WERI-Rb-1 (cell line): ENCODE measurements around the gene NLRC3.
"Not testable (repeated sequence)": the region's sequence is repeated elsewhere in the genome, so short reads cannot be mapped to it uniquely, and the experiment has no call there.

Experiments used
- DNase-seq: peaks from one replicate; pipeline ENCODE4 v3.0.0-alpha.2; 2020
- H3K27ac ChIP-seq: fragments of 250-450 bp; sonication (Bioruptor Pico); 2 replicates; pipeline ENCODE4 v1.5.1; 2020; ENCODE audit warnings: mild to moderate bottlenecking, moderate library complexity
- H3K27me3 ChIP-seq: fragments of 250-450 bp; sonication (Bioruptor Pico); 2 replicates; pipeline ENCODE4 v1.5.1; 2021; ENCODE audit warnings: mild to moderate bottlenecking, low read depth, moderate library complexity; ENCODE audit not compliant: insufficient read depth, severe bottlenecking
- H3K36me3 ChIP-seq: fragments of 250-450 bp; sonication (Bioruptor Pico); 2 replicates; pipeline ENCODE4 v1.5.1; 2020; ENCODE audit warnings: mild to moderate bottlenecking, moderate library complexity
- H3K4me3 ChIP-seq: 2 replicates; pipeline ENCODE4 v1.5.1; 2011; ENCODE audit warnings: low read depth, mild to moderate bottlenecking, control low read depth, low read length
- H3K9me3 ChIP-seq: fragments of 250-450 bp; sonication (Bioruptor Pico); 2 replicates; pipeline ENCODE4 v1.5.1; 2021; ENCODE audit warnings: mild to moderate bottlenecking, moderate library complexity; ENCODE audit not compliant: severe bottlenecking
- CTCF ChIP-seq: IDR thresholded peaks from 2 replicates; pipeline ENCODE4 v1.5.1; 2011; ENCODE audit warnings: low read depth, mild to moderate bottlenecking, control low read depth, inconsistent platforms, low read length

The NLRC3 gene

GRCh38 chr16:3529175-3529574 is 48.0 kb downstream of the NLRC3 start:
- no peak overlapping the region for H3K27ac ChIP-seq
- no peak for TF ChIP-seq CTCF
- H3K9me3 ChIP-seq: no peaks in the 10 kb centered on the region
- no peak overlapping the region for H3K4me3 ChIP-seq
- H3K27me3 ChIP-seq: no peaks in the 10 kb centered on the region
- peaks cover 42% of the 10 kb centered on the region for H3K36me3 ChIP-seq
- DNase-seq: no peak

GRCh38 chr16:3528406-3528805 is 48.8 kb downstream of the NLRC3 start:
- Histone ChIP-seq H3K9me3 (no peaks in the 10 kb centered on the region), H3K27ac (no peak overlapping the region), H3K27me3 (no peaks in the 10 kb centered on the region), H3K36me3 (peaks cover 46% of the 10 kb centered on the region), H3K4me3 (no peak overlapping the region)
- TF ChIP-seq CTCF: no peak
- DNase-seq: no peak

DNA sequence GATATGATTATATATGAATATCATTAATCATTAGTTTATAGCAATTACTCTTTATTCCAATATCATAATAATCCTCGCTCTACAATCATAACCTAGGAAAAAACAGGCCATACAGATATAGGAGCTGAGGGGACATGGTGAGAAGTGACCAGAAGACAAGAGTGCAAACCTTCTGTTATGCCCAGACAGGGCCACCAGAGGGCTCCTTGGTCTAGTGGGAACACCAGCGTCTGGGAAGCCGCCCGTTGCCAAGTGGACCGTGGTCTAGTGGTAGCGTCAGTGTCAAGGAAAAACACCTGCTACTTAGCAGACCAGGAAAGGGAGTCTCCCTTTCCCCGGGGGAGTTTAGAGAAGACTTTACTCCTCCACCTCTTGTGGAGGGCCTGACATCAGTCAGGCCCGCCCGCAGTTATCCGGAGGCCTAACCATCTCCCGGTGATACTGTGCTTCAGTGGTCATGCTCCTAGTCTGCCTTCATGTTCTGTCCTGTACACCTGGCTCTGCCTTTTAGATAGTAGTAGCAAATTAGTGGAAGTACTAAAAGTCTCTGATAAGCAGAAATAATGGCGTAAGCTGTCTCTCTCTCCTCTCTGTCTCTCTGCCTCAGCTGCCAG is 49.9 kb downstream of the NLRC3 start:
- peak; percentile 82 for DNase-seq
- not testable (repeated sequence) for H3K9me3 ChIP-seq, H3K27me3 ChIP-seq, H3K27ac ChIP-seq, H3K4me3 ChIP-seq
- peak; percentile 68 for TF ChIP-seq CTCF
- peaks cover 46% of the 10 kb centered on the region for H3K36me3 ChIP-seq

DNA sequence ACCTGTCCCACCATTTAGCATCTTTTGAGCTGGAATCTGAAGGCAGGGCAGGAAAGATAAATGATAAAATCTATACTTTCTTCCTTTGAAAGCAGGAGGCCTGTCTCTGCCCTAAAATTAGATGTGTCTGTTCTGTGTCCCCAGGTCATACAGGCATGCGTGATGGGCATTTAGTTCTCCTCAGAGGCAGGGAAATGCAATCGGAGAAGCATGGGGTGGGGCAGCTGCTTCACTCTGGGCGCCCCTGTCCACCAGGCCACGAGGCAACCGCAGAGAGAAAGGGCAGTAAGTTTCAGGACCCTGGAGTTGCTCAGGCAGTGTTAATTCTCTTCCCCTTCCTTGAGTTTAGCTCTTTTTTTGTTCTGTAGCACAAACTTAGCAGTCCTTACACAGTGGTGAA is 51.3 kb downstream of the NLRC3 start:
- no peak overlapping the region for H3K27ac ChIP-seq
- H3K36me3 ChIP-seq: peaks cover 45% of the 10 kb centered on the region
- DNase-seq: no peak
- TF ChIP-seq CTCF: no peak
- H3K9me3 ChIP-seq: no peaks in the 10 kb centered on the region
- no peak overlapping the region for H3K4me3 ChIP-seq
- H3K27me3 ChIP-seq: no peaks in the 10 kb centered on the region

DNA sequence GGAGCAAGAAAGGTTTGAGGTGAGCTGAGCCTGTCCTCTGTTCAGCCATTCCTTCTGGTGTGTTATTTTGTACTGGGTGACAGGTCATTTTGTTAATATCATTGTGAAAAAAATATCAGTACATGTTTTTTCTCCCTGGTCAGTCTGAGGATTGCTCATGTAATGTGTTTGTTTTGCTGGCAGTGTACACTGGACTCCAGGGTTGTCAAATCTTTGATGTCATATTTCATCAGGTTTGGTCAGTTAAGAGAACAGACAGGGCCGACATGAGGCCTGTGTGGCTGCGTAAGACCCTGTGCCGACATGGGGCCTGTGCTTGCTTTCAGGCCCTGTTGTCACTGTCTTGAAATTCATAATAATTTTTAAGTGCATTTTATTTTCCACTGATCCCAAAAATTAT is 53.9 kb downstream of the NLRC3 start:
- TF ChIP-seq CTCF: no peak
- Histone ChIP-seq H3K9me3 (no peaks in the 10 kb centered on the region), H3K27me3 (no peaks in the 10 kb centered on the region), H3K36me3 (peaks cover 48% of the 10 kb centered on the region), H3K4me3 (no peak overlapping the region), H3K27ac (no peak overlapping the region)
- no peak for DNase-seq

DNA sequence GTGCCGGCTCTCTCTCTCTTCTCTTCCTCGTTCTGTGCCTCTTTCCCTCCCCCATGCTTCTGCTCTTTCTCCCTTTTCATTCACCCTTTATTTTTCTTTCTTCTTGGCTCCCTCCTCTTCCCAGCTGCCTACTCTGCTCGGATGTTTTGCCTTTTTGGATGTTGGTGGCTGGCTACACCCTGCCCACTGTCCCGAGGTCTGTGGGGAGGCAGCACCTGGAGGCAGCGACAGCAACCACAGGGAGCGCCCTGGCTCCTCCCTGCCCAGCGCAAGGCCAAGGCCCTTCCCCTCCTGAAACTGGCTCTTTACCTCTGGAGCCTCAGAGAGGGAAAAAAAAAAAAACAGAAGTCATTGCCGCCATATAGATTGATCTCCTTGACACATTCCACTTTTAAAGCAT is 56.4 kb downstream of the NLRC3 start:
- H3K36me3 ChIP-seq: peaks cover 51% of the 10 kb centered on the region
- H3K27me3 ChIP-seq: no peaks in the 10 kb centered on the region
- no peak for TF ChIP-seq CTCF
- no peak for DNase-seq
- H3K27ac ChIP-seq: no peak overlapping the region
- H3K9me3 ChIP-seq: no peaks in the 10 kb centered on the region
- no peak overlapping the region for H3K4me3 ChIP-seq
